Spinal cord (tissue), 10 donors: ENCODE data around the gene OBSCN. TPM values are rescaled to one million over a fixed set of nuclear protein-coding genes. Genes with fewer than 3 reads are reported as not detected.

ENCODE experiments used
- DNase-seq, 6 donors: peaks; one replicate each; pipeline versions ENCODE4 v3.0.0 to v3.0.0-alpha.2; 2013 to 2015; ENCODE audit warnings: low spot score in 6 of 6, low read depth in 4 of 6
- H3K27ac ChIP-seq: one replicate; pipeline ENCODE4 v1.5.1; 2013; ENCODE audit warnings: low read depth, low read length, control low read depth
- H3K27me3 ChIP-seq: one replicate; pipeline ENCODE4 v1.6.1; 2013; ENCODE audit warnings: low read length; ENCODE audit not compliant: control insufficient read depth, insufficient read depth
- H3K36me3 ChIP-seq: one replicate; pipeline ENCODE4 v1.6.1; 2013; ENCODE audit warnings: low read length; ENCODE audit not compliant: control insufficient read depth, insufficient read depth
- H3K4me1 ChIP-seq: one replicate; pipeline ENCODE4 v1.6.1; 2013; ENCODE audit warnings: low read length; ENCODE audit not compliant: control insufficient read depth, insufficient read depth
- H3K4me3 ChIP-seq: one replicate; pipeline ENCODE4 v1.5.1; 2013; ENCODE audit warnings: low read depth, low read length, control low read depth
- H3K9me3 ChIP-seq: one replicate; pipeline ENCODE4 v1.6.1; 2013; ENCODE audit warnings: low read length; ENCODE audit not compliant: control insufficient read depth, insufficient read depth
- WGBS: methylation state at CpG from one replicate; pipeline ENCODE4 v1.1.5; 2013; ENCODE audit warnings: missing lambda C conversion rate; ENCODE audit not compliant: insufficient coverage; 5-methylcytosine and 5-hydroxymethylcytosine counted together
- polyA plus RNA-seq, 2 donors: library from polyadenylated mRNA; unstranded; fragments of 120-200 nt; gene quantifications; one replicate each; pipeline ENCODE4 v1.2.1, GENCODE V29; 2013; ENCODE audit not compliant: insufficient read length in 2 of 2
- total RNA-seq, 2 donors: library from RNA; depleted of rRNA in 1 of 2; stranded (reverse); fragments of 120-200 nt in 1 of 2; fragments of >200 nt in 1 of 2; gene quantifications; one replicate each; pipeline versions ENCODE4 v1.2.3 to v1.2.4, GENCODE V29; 2013 to 2014
- donor health status: healthy.

Gene OBSCN
- total and polyA plus RNA-seq, 4 donors, result 13.5 to 27.2 (median 22.0) TPM

DNA sequence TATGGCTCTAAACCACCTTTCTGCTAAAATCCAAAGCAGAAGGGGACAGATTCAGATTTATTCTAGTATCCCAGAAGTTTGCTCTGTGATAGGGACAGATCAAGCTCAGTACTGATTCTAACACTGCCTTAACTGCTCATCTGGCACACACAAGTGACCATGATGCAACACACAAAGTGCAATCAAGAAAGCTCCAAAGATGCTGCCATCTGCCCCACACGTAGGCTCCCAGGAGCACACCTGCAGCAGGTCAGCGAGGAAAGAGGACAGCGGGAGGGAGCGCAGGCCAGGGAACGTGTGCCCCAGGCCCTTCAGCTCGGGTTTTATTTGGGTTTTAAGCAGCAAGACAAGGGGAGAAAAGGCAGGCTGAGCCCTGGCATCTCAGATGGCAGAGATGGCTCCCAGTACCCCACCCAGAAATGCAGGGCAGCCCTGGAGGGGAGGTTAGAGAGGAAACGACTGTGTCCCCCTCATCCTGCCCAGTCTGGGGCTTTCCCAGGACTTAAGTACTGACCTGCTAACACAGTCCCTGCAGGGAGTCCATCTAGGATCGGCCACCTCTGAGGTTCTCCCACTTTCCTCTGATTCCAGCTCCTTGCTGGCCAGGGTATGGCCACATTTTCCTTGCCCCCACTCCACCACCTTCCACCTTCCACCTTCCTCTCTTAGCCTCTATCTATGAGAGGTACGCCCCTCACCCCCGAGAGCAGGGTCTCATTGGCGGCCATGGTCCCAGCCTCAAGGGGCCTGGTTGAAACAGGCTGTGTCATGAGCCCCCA lies 197.5 kb downstream of the OBSCN start:
- Histone ChIP-seq H3K27ac (no peak overlapping the region), H3K4me3 (peak overlapping the region; percentile 69), H3K9me3 (no peaks in the 10 kb centered on the region), H3K36me3 (peaks cover 45% of the 10 kb centered on the region), H3K27me3 (no peaks in the 10 kb centered on the region), H3K4me1 (peaks cover 27% of the 10 kb centered on the region)
- DNase-seq, result no peak
- WGBS, result 15% methylated on average over 11 of the region's 11 CpGs

DNA sequence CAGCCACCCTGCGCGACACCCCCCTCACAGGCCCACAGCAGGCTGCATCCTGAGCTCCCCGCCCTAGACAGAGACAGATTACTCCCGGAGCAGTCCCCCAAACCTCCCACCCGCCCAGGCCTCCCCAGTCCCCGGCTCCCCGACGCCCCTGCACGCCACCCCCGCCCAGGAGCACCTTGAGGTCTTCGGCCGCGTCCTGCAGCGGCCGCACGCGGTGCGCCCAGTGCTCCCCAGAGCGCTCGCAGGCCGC lies 198.1 kb downstream of the OBSCN start:
- Histone ChIP-seq H3K36me3 (peaks cover 45% of the 10 kb centered on the region), H3K27me3 (no peaks in the 10 kb centered on the region), H3K4me1 (peaks cover 27% of the 10 kb centered on the region), H3K4me3 (peak overlapping the region; percentile 69), H3K27ac (no peak overlapping the region), H3K9me3 (no peaks in the 10 kb centered on the region)
- WGBS, result 0% methylated on average over 21 of the region's 21 CpGs
- DNase-seq, result peak in 1 of 6 donors; percentile 2

DNA sequence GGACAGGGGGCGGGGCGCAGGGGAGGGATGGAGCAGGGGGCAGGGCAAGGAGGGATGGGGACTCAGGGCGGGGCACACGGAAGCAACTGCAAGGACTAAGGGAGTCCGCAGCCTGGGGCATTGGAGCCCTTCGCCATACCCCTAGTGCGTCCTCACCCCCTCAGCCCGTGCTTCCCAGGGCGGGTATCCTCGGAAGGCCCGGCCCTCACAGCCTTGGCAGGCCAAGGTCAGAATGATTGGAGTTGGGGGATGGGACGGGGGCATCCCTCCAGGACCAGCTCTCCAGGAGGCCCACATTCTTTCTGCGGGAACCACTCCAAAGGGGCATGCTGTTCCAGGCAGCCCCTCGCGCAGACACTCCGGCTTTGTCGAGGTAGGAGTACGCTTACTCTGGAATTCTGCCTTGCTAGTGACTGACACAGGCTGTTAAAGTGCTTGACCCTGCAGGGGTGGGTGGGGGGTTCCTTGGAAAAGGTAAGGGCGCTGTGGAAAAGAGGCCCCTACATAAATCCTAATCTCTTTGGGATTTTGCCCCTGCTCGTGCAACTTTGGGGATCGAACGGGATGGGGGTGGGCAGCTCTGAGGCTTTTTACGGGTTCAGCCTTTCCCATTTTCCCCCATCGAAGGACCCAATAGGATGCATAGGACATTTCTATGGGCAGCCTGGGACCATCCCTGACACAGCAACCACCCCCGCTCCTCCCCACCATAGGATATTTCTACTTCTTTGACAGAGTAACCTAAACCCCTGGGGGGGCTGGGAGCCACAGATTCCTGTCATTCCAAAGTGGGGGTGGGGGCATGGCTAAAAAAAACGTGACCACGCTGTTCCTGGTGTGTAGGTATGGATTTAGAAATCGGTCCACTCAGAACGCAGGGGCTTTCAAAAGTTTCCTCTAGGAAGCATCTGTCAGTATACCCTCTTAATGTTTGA lies 199.5 kb downstream of the OBSCN start:
- Histone ChIP-seq H3K9me3 (no peaks in the 10 kb centered on the region), H3K27me3 (no peaks in the 10 kb centered on the region), H3K27ac (peak overlapping the region; percentile 57), H3K4me3 (peak overlapping the region; percentile 69), H3K4me1 (peaks cover 27% of the 10 kb centered on the region), H3K36me3 (peaks cover 38% of the 10 kb centered on the region)
- DNase-seq, result no peak
- 7% methylated on average over 14 of the region's 29 CpGs for WGBS

GRCh38 chr1:228408041-228408868 lies 200.4 kb downstream of the OBSCN start:
- no peak overlapping the region for H3K4me3 ChIP-seq
- H3K27me3 ChIP-seq, result no peaks in the 10 kb centered on the region
- no peak overlapping the region for H3K27ac ChIP-seq
- WGBS, result 96% methylated on average over 21 of the region's 27 CpGs
- no peak for DNase-seq
- peaks cover 35% of the 10 kb centered on the region for H3K36me3 ChIP-seq
- H3K4me1 ChIP-seq, result peaks cover 27% of the 10 kb centered on the region
- H3K9me3 ChIP-seq, result no peaks in the 10 kb centered on the region

GRCh38 chr1:228408869-228409805 lies 201.3 kb downstream of the OBSCN start:
- no peak overlapping the region for H3K4me3 ChIP-seq
- DNase-seq, result no peak
- H3K36me3 ChIP-seq, result peaks cover 28% of the 10 kb centered on the region
- no peak overlapping the region for H3K27ac ChIP-seq
- 89% methylated on average over 16 of the region's 19 CpGs for WGBS
- H3K9me3 ChIP-seq, result no peaks in the 10 kb centered on the region
- H3K27me3 ChIP-seq, result no peaks in the 10 kb centered on the region
- peaks cover 26% of the 10 kb centered on the region for H3K4me1 ChIP-seq

GRCh38 chr1:228410015-228410414 lies 202.2 kb downstream of the OBSCN start:
- Histone ChIP-seq H3K4me3 (no peak overlapping the region), H3K4me1 (peaks cover 28% of the 10 kb centered on the region), H3K27me3 (no peaks in the 10 kb centered on the region), H3K9me3 (no peaks in the 10 kb centered on the region), H3K36me3 (peaks cover 31% of the 10 kb centered on the region), H3K27ac (no peak overlapping the region)
- no peak for DNase-seq
- WGBS, result 95% methylated on average over 5 of the region's 8 CpGs

DNA sequence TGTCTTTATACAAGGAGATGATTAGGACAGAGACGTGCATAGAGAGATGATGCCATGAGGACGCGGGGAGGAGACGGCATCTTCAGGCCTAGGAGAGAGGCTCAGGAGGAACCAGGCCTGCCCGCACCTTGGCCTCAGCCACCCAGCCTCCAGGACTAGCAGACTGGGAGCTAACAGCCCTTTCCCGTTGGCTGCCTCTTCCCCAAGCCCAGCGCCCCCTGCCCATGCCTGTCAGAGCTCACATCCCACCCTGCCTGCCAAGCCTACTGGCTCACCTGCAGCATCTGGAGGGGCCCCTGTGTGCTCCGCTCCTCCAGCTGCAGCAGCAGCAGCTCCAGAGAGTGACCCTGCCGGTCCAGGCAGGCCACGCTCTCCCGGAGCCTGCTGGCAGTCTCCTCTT lies 202.8 kb downstream of the OBSCN start:
- no peak overlapping the region for H3K27ac ChIP-seq
- H3K4me3 ChIP-seq, result no peak overlapping the region
- WGBS, result 91% methylated on average over 11 of the region's 11 CpGs
- H3K36me3 ChIP-seq, result peaks cover 31% of the 10 kb centered on the region
- no peak for DNase-seq
- peaks cover 2% of the 10 kb centered on the region for H3K27me3 ChIP-seq
- no peaks in the 10 kb centered on the region for H3K9me3 ChIP-seq
- peaks cover 26% of the 10 kb centered on the region for H3K4me1 ChIP-seq

GRCh38 chr1:228411121-228411520 lies 203.3 kb downstream of the OBSCN start:
- Histone ChIP-seq H3K27me3 (peaks cover 6% of the 10 kb centered on the region), H3K36me3 (peaks cover 31% of the 10 kb centered on the region), H3K27ac (no peak overlapping the region), H3K9me3 (no peaks in the 10 kb centered on the region), H3K4me1 (peaks cover 29% of the 10 kb centered on the region), H3K4me3 (no peak overlapping the region)
- DNase-seq, result no peak
- 98% methylated on average over 4 of the region's 5 CpGs for WGBS
